DMS153 (cell line): Measurements from ENCODE around the gene MYH11.
"Not testable (repeated sequence)": the region's sequence is repeated elsewhere in the genome, so short reads cannot be mapped to it uniquely, and the experiment has no call there.

ENCODE experiments used
- DNase-seq: peaks from one replicate; lab custom pipeline; 2025; lab: John Stamatoyannopoulos, UW

Gene MYH11

DNA sequence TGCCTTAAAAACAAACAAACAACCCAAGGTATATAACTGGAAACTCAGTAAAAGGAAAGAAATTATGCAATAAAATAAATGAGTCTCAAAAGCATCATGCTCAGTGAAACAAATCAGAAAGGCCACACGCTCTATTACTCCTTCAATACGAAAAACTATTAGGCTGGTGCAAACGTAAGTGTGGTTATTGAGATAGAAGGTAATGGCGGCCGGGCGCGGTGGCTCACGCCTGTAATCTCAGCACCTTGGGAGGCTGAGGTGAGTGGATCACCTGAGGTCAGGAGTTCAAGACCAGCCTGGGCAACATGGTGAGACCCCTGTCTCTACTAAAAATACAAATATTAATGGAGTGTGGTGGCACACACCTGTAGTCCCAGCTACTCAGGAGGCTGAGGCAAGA lies 17.6 kb downstream of the MYH11 start:
- not testable (repeated sequence) for DNase-seq

DNA sequence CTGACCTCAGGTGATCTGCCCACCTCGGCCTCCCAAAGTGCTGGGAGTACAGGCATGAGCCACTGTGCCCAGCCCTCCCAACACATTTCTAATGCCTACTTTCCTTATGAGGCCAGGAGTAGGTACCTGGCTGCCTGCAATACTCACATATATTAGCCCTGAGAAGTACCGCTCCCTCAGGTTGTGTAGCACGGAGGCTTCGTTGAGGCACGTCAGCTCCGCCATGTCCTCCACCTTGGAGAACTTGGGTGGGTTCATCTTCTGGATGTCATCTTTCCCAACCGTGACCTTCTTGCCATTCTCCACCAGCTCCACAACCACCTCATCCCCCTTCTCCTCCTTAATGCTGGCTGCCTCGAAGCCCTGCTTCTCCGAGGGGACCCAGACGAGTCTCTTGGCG lies 19.1 kb downstream of the MYH11 start:
- DNase-seq = no peak

GRCh38 chr16:15836965-15837611 lies 19.7 kb downstream of the MYH11 start:
- DNase-seq = no peak

DNA sequence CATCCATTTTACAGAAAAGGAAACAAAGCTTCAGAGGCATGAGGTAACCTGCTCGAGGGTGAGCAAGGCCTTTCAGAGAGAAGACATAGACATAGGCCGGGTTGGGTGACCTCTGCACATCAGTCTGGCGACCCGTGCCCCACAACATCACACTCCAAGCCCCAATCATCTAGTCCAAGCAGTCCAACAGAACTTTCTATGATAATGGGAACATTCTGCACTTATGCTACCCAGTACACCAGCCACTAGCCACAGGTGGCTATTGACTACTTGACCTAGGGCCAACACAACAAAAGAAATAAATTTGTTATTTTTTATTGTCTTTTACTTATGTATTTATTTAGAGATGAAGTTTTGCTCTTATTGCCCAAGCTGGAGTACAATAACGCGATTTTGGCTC lies 20.8 kb downstream of the MYH11 start:
- DNase-seq = no peak

DNA sequence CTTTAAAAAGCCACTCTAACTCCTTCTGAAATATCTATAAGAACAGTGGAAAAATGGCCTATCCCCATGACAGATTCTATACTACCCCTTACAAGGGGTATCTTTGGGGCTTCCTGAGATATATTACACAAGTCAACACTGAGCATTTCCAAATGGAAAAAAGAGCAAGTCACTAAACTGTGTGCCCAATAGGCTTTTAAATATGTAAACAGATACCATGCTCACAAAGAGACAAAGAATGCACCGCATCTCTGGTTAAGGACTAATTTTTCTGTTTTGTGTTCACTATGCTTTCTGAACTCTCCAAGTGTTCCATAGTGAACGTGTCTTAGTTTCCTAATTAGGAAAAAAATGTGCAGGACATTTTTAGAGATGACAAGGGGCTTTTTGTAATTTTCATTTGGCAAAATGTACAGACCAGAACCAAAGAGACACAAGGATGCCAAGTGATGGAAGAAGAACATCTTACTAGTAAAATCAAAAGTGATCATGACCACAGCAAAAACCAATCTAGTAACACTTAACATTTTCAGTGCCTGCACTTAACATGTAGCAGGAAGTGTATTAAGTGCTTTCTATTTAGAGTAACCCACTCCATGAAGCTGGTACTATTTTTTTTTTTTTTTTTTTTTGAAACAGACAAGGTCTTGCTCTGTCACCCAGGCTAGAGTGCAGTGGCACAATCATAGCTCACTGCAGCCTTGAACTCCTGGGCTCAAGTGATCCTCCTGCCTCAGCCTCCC lies 21.5 kb downstream of the MYH11 start:
- no peak for DNase-seq

DNA sequence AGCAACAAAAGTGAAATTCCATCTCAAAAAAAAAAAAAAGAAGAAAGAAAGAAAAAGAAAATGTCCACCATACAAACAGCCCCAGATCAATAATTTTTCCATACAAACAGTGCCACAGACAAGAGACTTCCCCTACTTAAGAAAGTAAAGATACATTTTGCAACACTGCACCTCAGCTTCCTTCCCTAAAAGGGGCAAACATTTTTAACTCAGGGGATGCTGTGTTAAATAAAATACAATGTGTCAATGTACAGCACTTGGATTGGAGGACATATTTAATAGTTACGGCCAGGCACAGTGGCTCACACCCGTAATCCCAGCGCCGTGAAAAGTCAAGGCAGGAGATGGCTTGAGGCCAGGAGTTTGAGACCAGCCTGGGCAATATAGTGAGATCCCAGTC lies 22.3 kb downstream of the MYH11 start:
- no peak for DNase-seq

GRCh38 chr16:15833541-15833940 lies 23.3 kb downstream of the MYH11 start:
- DNase-seq = no peak

- DNase-seq = no peak
These were observed 24.6 kb downstream of the MYH11 start for GRCh38 chr16:15832241-15832640.

- DNase-seq = no peak
These were observed 25.9 kb downstream of the MYH11 start for GRCh38 chr16:15830832-15831451.

GRCh38 chr16:15829460-15829859 lies 27.4 kb downstream of the MYH11 start:
- DNase-seq = no peak

DNA sequence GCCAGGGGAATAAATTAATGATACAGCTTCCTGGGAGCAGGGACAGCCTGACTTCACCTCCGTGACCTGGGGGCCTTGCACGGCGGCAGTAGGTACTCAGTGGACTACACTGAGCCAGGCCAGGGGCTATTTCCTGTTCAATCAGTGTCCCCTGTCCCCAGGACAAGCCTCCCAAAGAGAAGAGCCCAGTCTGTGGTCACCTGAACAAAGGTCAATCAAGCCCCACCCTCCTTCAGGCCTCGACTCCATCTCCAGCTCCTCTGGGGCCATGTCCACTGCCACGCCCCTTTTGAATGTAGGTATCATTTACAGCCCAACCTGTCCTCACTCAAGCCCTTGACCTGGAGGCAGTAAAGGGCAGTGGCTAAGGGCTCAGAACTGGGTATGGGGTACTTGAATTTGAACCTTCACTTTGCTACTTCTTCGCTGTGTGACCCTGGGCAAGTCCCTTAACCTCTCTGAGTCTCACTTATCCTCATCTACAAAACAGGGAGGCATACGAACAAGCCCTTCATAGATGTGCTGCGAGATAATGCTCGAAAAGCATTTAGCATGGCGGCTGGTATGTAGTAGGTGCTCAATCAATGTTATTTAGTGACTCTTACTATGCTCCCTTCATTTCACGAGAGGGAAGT lies 29.0 kb downstream of the MYH11 start:
- no peak for DNase-seq

DNA sequence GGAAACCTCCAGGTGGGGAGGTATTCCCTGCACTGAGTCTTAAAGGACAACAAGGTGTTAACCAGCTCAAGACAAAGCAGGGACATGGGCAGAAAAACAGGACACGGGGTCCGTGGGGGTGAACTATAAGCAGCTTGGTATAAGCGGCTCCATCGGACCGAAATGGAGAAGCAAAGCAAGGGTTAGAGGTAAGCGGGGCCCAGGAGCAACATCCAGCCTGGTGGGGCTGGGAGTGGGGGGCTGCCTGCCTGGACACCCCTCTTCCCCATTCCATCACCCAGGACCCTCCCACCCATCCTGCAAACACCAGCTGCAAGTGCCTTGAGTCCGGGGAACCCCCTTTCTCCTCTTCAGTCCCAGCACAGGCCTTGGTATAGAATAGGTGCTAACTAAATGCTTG lies 29.5 kb downstream of the MYH11 start:
- DNase-seq = no peak

- no peak for DNase-seq
These were observed 31.0 kb downstream of the MYH11 start for GRCh38 chr16:15825750-15826305.

- no peak for DNase-seq
These were observed 33.9 kb downstream of the MYH11 start for GRCh38 chr16:15822957-15823356.

- no peak for DNase-seq
These were observed 36.0 kb downstream of the MYH11 start for GRCh38 chr16:15820837-15821236.

DNA sequence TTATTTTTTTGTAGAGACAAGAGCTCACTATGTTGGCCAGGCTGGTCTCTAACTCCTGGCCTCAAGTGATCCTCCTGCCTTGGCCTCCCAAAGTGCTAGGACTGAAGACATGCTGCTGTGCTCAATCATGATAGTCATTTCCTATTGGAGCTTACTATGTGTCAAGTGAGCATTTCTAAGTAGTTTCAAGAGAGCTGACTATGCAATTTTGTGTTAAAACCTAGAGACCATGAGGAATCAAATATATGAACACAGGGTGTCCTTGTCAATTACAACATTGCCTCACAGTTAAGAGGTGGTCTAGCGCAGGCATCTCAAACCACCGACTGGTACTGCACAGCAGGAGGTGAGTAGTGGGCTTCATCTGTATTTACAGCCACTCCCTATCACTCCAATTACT lies 37.8 kb downstream of the MYH11 start:
- DNase-seq = no peak

GRCh38 chr16:15817446-15817845 lies 39.4 kb downstream of the MYH11 start:
- DNase-seq = no peak

GRCh38 chr16:15816228-15816627 lies 40.6 kb downstream of the MYH11 start:
- no peak for DNase-seq

GRCh38 chr16:15812401-15812750 lies 44.5 kb downstream of the MYH11 start:
- DNase-seq = not testable (repeated sequence)

DNA sequence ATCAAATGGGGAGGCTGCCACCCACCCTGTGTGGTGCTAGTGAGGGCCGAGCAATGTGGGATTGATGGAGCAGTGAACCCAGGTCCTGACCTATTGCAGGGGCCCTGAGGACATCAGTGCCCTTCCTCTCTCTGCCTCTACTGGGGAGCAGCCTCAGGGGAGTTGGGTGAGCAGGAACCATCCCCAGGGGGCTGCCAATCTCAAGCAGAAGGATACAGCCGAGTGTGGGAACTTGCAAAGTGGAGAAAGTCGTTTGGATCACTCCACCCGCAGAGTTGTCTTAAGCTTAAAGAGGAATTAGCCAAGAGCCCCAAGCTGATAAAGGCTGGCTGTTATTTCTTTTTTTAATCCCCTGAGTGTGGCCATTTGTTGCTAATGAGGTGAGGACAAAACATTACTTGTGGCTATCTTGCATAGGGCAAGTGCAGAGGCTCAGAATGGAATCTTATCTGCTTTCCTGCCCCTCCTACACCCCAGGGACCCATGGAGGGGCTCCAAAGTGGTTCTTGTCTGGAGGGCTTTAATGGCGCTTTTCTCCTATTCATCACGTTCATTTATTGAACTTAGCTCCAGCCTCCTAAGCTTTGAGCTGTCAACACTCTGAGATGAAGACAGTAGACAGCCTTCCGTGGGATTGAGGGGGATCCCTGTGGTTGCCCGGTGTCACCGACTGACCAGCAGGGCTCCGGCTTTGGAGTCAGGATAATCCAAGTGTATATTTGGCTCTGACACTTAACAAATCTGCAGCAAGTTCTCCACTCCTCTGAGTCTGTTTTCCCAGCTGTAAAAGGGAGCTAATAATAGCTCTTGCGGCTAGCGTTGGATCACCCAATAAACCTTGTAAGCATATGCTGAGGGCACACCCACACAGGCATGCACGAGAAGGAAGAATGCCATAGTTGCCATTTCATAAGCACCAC lies 45.1 kb downstream of the MYH11 start:
- DNase-seq = peak; percentile 39

- no peak for DNase-seq
These were observed 45.9 kb downstream of the MYH11 start for GRCh38 chr16:15810949-15811348.

- no peak for DNase-seq
These were observed 46.4 kb downstream of the MYH11 start for GRCh38 chr16:15810411-15810810.
